T-helper 2 cell treated with Interferon-gamma antibody and Interleukin-4, amounts not matched to agents 100 ng/mL and 5 ng/mL, for 36 hours (primary cell): ENCODE results near the gene TFCP2L1. TPM values are rescaled to one million over a fixed set of nuclear protein-coding genes. Genes with fewer than 3 reads are reported as not detected.
"Not testable (repeated sequence)": the region's sequence is repeated elsewhere in the genome, so short reads cannot be mapped to it uniquely, and the experiment has no call there.

Experiments used
- intact Hi-C: fragments of 100-400 bp; cut with micrococcal nuclease; formaldehyde crosslinking; loops from one replicate; pipeline ENCODE4 v1.15.1; 2023
- total RNA-seq: library from RNA; stranded (reverse); gene quantifications from 2 replicates; pipeline ENCODE4 v1.2.3, GENCODE V29; 2022

The TFCP2L1 gene
- total RNA-seq: 0.02 TPM in 2 replicates

GRCh38 chr2:121284463-121285449 is at the start of gene TFCP2L1:
Gene TFCP2L1, minus strand, starts transcription at chr2:121285202. Its CDS starts 93 bp downstream, at chr2:121285109.
- intact Hi-C loops: no loop called here

GRCh38 chr2:121333834-121334558 is 49.0 kb upstream of the TFCP2L1 start:
- intact Hi-C loops: no loop called here

GRCh38 chr2:121333231-121333630 is 48.2 kb upstream of the TFCP2L1 start:
- intact Hi-C loops: no loop called here

GRCh38 chr2:121331324-121331723 is 46.3 kb upstream of the TFCP2L1 start:
- intact Hi-C loops: not testable (repeated sequence)

- intact Hi-C loops: no loop called here
Measured at GRCh38 chr2:121330921-121331320, 45.9 kb upstream of the TFCP2L1 start.

GRCh38 chr2:121329786-121330185 is 44.8 kb upstream of the TFCP2L1 start:
- intact Hi-C loops: no loop called here

GRCh38 chr2:121326628-121327027 is 41.6 kb upstream of the TFCP2L1 start:
- intact Hi-C loops: no loop called here

GRCh38 chr2:121324601-121325000 is 39.6 kb upstream of the TFCP2L1 start:
- intact Hi-C loops: no loop called here

GRCh38 chr2:121321476-121321875 is 36.5 kb upstream of the TFCP2L1 start:
- intact Hi-C loops: no loop called here

- intact Hi-C loops: no loop called here
Measured at GRCh38 chr2:121319941-121320340, 34.9 kb upstream of the TFCP2L1 start.

GRCh38 chr2:121316986-121317385 is 32.0 kb upstream of the TFCP2L1 start:
- intact Hi-C loops: no loop called here

- intact Hi-C loops: not testable (repeated sequence)
Measured at GRCh38 chr2:121313701-121314100, 28.7 kb upstream of the TFCP2L1 start.

GRCh38 chr2:121309801-121310200 is 24.8 kb upstream of the TFCP2L1 start:
- intact Hi-C loops: no loop called here

GRCh38 chr2:121309323-121309722 is 24.3 kb upstream of the TFCP2L1 start:
- intact Hi-C loops: no loop called here

GRCh38 chr2:121307048-121307447 is 22.0 kb upstream of the TFCP2L1 start:
- intact Hi-C loops: no loop called here

- intact Hi-C loops: no loop called here
Measured at GRCh38 chr2:121304941-121305340, 19.9 kb upstream of the TFCP2L1 start.

- intact Hi-C loops: no loop called here
Measured at GRCh38 chr2:121303531-121304263, 18.7 kb upstream of the TFCP2L1 start.

- intact Hi-C loops: not testable (repeated sequence)
Measured at GRCh38 chr2:121301190-121301589, 16.2 kb upstream of the TFCP2L1 start.

- intact Hi-C loops: no loop called here
Measured at GRCh38 chr2:121298476-121298875, 13.5 kb upstream of the TFCP2L1 start.

- intact Hi-C loops: not testable (repeated sequence)
Measured at GRCh38 chr2:121297866-121298265, 12.9 kb upstream of the TFCP2L1 start.

- intact Hi-C loops: no loop called here
Measured at GRCh38 chr2:121297217-121297830, 12.3 kb upstream of the TFCP2L1 start.
